DOHH2 (cell line): Measurements from ENCODE around the gene COX8A.

ENCODE experiments used
- H3F3A ChIP-seq: fragments of 200-600 bp; sonication (generic), shearing (Covaris generic); 2 replicates; pipeline ENCODE4 v1.6.0; 2016; ENCODE audit warnings: antibody characterized with exemption, mild to moderate bottlenecking; ENCODE audit not compliant: control insufficient read depth, insufficient read depth
- H3K27ac ChIP-seq: fragments of 200-600 bp; sonication (generic); 2 replicates; pipeline ENCODE4 v1.5.1; 2014; ENCODE audit warnings: low read depth, mild to moderate bottlenecking, low read length, moderate library complexity
- H3K27me3 ChIP-seq: fragments of 200-600 bp; sonication (generic); 2 replicates; pipeline ENCODE4 v1.6.1; 2014; ENCODE audit warnings: mild to moderate bottlenecking, low read length, mixed read lengths; ENCODE audit not compliant: control insufficient read depth
- H3K36me3 ChIP-seq: fragments of 200-600 bp; sonication (generic); 2 replicates; pipeline ENCODE4 v1.6.1; 2014; ENCODE audit warnings: mild to moderate bottlenecking, low read length, moderate library complexity, mixed read lengths; ENCODE audit not compliant: control insufficient read depth
- H3K4me1 ChIP-seq: fragments of 200-600 bp; sonication (generic); 2 replicates; pipeline ENCODE4 v1.6.1; 2014; ENCODE audit warnings: mild to moderate bottlenecking, low read length, mixed read lengths; ENCODE audit not compliant: control insufficient read depth
- H3K4me2 ChIP-seq: fragments of 200-600 bp; sonication (generic); 2 replicates; pipeline ENCODE4 v1.6.0; 2014; ENCODE audit warnings: mild to moderate bottlenecking, low read length, moderate library complexity
- H3K4me3 ChIP-seq: fragments of 200-600 bp; sonication (generic); 2 replicates; pipeline ENCODE4 v1.5.1; 2014; ENCODE audit warnings: mild to moderate bottlenecking, low read length, mixed read lengths
- H3K79me2 ChIP-seq: fragments of 200-600 bp; sonication (generic); 2 replicates; pipeline ENCODE4 v1.6.1; 2014; ENCODE audit warnings: mild to moderate bottlenecking, low read length, mixed read lengths; ENCODE audit not compliant: control insufficient read depth
- H3K9me2 ChIP-seq: fragments of 200-600 bp; sonication (generic); replicated peaks from 2 replicates; pipeline ENCODE4 v1.6.1; 2014; ENCODE audit warnings: mild to moderate bottlenecking, low read length, mixed read lengths; ENCODE audit not compliant: control insufficient read depth
- H3K9me3 ChIP-seq: fragments of 200-600 bp; sonication (generic); 2 replicates; pipeline ENCODE4 v1.6.1; 2014; ENCODE audit warnings: antibody characterized with exemption, low read length, mixed read lengths; ENCODE audit not compliant: control insufficient read depth, insufficient read depth
- H4K20me1 ChIP-seq: fragments of 200-600 bp; sonication (generic); 2 replicates; pipeline ENCODE4 v1.6.0; 2014; ENCODE audit warnings: low read depth, mild to moderate bottlenecking, antibody characterized with exemption, low read length, moderate library complexity; ENCODE audit not compliant: control insufficient read depth, insufficient read depth
- CTCF ChIP-seq: fragments of 200-600 bp; sonication (generic); IDR thresholded peaks from one replicate; pipeline ENCODE4 v1.5.1; 2014; ENCODE audit warnings: antibody characterized with exemption, mild to moderate bottlenecking, low read depth, low read length; ENCODE audit not compliant: poor library complexity, severe bottlenecking
- EZH2phosphoT487 ChIP-seq: fragments of 200-600 bp; sonication (generic); IDR thresholded peaks from 2 replicates; pipeline ENCODE4 v1.6.1; 2017; ENCODE audit warnings: borderline replicate concordance, mild to moderate bottlenecking, antibody characterized with exemption, low read length, moderate library complexity, mixed read lengths

Gene COX8A

DNA sequence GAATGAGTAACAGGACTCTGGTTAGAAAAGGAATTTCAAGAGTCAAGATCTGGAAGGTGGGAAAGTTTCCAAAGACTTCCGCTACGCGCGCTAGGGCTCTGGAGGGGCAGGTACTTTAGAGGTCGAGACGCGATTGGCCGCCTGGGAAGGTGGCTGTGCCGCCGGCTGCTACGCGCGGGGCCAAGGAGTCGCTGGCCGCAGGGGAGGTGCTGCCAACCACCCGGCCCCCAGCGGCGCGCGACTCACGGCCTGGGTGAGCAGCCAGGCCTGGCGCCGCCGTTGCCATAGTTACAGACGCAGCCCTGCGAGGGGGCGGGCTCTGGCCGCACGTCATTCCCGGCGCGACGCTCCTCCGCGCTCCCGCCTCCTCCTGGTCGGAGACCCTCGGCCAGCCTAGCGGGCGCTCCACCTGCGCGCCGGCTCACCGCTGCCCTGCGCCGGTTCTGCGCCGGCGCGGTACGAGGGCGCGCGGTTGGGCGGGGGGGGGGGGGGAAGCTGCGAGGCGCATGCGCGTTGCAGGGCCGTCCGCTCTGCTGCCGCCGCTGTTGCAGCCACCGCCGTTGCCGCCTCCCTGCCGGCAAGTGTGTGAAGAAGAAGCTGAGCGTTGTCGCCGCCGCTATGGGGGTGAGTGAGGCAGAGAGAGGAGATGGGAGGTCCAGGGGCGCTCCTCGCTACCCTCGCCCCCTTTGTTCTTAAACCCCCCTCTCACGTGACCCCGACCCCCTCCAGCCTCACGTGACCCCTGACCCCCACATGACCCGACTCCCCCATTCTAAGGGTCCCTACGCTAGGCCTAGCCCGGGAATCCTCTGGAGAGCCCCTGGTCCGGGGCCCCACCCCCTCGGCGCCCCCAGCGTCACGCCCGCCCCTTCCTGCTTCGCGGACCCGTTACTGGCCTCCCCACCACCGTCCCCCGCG, 35.7 kb upstream of the COX8A start, which contains the start of gene NAA40:
Gene NAA40 (plus strand): TSS at position 524 of the 918 bp plus-strand sequence. CDS start 95 bp downstream, at position 619.
- Histone ChIP-seq H3K9me3 (no peaks in the 10 kb centered on the region), H3K9me2 (no peaks in the 10 kb centered on the region), H3K27ac (peak within 1 kb of the TSS; percentile 80)

DNA sequence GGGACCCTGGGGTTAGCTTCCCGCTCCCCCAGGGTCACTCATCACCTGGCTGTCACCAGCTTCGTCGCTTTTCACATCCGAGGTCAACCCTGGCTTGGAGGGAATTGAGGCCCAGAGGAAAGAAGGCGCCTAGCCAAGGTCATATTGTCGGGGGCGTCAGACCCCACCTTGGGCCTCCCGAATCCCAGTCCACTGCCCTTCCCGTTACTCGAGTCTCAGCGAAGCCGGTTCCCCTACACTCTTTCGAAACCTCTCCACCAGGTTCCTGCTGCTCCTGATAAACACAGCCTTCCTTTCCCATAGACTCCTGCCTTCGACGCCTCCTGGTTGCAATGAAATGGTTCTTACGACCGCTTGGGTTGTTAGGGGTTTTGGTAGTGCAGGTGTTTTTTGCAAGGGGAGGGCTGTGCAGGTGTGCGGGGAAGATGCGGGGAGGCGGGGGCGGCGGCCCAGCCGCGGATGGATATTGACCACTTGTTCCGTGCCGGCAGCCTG, 35.0 kb upstream of the COX8A start:
- H3K9me2 ChIP-seq, result no peaks in the 10 kb centered on the region
- peaks cover 5% of the 10 kb centered on the region; the same call in 1 of the 2 replicates for H3F3A ChIP-seq
- H3K36me3 ChIP-seq, result peaks cover 26% of the 10 kb centered on the region
- H4K20me1 ChIP-seq, result no peaks in the 10 kb centered on the region; the same call in 1 of the 2 replicates
- TF ChIP-seq CTCF (no peak), EZH2phosphoT487 (no peak)
- H3K79me2 ChIP-seq, result peaks cover 56% of the 10 kb centered on the region
- H3K27ac ChIP-seq, result peak overlapping the region; percentile 59
- no peaks in the 10 kb centered on the region for H3K27me3 ChIP-seq
- peak overlapping the region; percentile 96 for H3K4me3 ChIP-seq
- peak overlapping the region; percentile 98 for H3K4me2 ChIP-seq
- H3K4me1 ChIP-seq, result peaks cover 28% of the 10 kb centered on the region
- H3K9me3 ChIP-seq, result no peaks in the 10 kb centered on the region

More for the DNA sequence above, 35.7 kb upstream of the COX8A start, which contains the start of gene NAA40:
- Histone ChIP-seq H3K27me3 (no peaks in the 10 kb centered on the region), H3K79me2 (peaks cover 49% of the 10 kb centered on the region), H3K4me1 (peaks cover 28% of the 10 kb centered on the region), H4K20me1 (no peaks in the 10 kb centered on the region; the same call in 1 of the 2 replicates), H3K4me3 (peak within 1 kb of the TSS; percentile 96), H3K4me2 (peak within 1 kb of the TSS; percentile 99), H3K36me3 (peaks cover 26% of the 10 kb centered on the region), H3F3A (peaks cover 5% of the 10 kb centered on the region; the same call in 1 of the 2 replicates)
- no peak for TF ChIP-seq EZH2phosphoT487
- no peak for TF ChIP-seq CTCF

GRCh38 chr11:63940786-63941185, 33.6 kb upstream of the COX8A start:
- H3K4me2 ChIP-seq, result peak overlapping the region; percentile 98
- 0 out of 2 replicates have a peak overlapping the region, but pooled peaks have one; percentile 96 for H3K4me3 ChIP-seq

More at GRCh38 chr11:63940786-63941185, 33.6 kb upstream of the COX8A start:
- Histone ChIP-seq H3K27me3 (no peaks in the 10 kb centered on the region), H3K79me2 (peaks cover 67% of the 10 kb centered on the region), H3K9me2 (no peaks in the 10 kb centered on the region), H3F3A (peaks cover 5% of the 10 kb centered on the region; the same call in 1 of the 2 replicates), H3K4me1 (peaks cover 28% of the 10 kb centered on the region), H3K9me3 (no peaks in the 10 kb centered on the region), H3K36me3 (peaks cover 29% of the 10 kb centered on the region), H4K20me1 (no peaks in the 10 kb centered on the region; the same call in 1 of the 2 replicates), H3K27ac (no peak overlapping the region)
- TF ChIP-seq CTCF (no peak), EZH2phosphoT487 (no peak)
